ENCODE data around the gene GTF2IRD1. TPM values are rescaled to one million over a fixed set of nuclear protein-coding genes. Genes with fewer than 3 reads are reported as not detected.

GTF2IRD1 gene
- total and polyA plus RNA-seq, 2 of the 4 experiments (the other 2 are of a cell fraction), result 4.1 to 21.9 TPM

DNA sequence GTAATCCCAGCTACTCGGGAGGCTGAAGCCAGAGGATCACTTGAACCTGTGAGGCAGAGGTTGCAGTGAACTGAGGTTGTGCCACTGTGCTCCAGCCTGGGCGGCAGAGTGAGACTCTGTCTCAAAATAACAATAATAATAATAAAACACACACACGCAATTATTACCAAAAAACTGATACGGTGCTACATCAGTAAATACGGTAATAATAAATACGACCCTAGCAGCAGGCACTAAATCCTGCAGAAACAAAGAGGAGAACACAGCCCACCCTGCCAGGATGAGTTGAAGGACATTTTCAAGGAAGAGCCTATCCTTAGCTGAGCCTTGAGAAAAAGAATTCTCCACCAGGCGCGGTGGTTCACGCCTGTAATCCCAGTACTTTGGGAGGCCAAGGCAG, 169.4 kb downstream of the GTF2IRD1 start:
- Histone ChIP-seq H2AK9ac (replicated peaks; ENCODE audit: low read depth, low read length, poor library complexity) (no peak overlapping the region), H3K18ac (ENCODE audit: low read depth, low read length) (no peak overlapping the region), H3K56ac (ENCODE audit: extremely low read depth, insufficient read depth, low read length) (no peak overlapping the region), H2BK5ac (ENCODE audit: low read depth, low read length, poor library complexity, severe bottlenecking) (no peak overlapping the region), H2BK15ac (ENCODE audit: low read depth, low read length) (no peak overlapping the region), H2BK20ac (ENCODE audit: low read depth, low read length) (no peak overlapping the region), H3K79me1 (ENCODE audit: low read depth in 1 of 2, low read length in 2 of 2) (no peaks in the 10 kb centered on the region), H2AFZ (replicated peaks; ENCODE audit: low read length, poor library complexity) (no peak overlapping the region), H3K4me2 (ENCODE audit: low read depth, low read length) (no peak overlapping the region), H3K27ac (ENCODE audit: insufficient read depth, low read length) (no peak overlapping the region), H2BK120ac (ENCODE audit: low read depth, low read length) (no peak overlapping the region), H2AK5ac (ENCODE audit: low read depth, low read length) (no peak overlapping the region), H3K4me3 (ENCODE audit: insufficient read depth, low read depth, low read length) (no peak overlapping the region), H4K5ac (ENCODE audit: low read depth, low read length) (no peak overlapping the region), H3K9me3 (ENCODE audit: control insufficient read depth, insufficient read depth, low read length) (no peaks in the 10 kb centered on the region), H3K36me3 (ENCODE audit: control insufficient read depth, insufficient read depth, low read length) (no peaks in the 10 kb centered on the region), H3K27me3 (ENCODE audit: control insufficient read depth, insufficient read depth, low read length) (no peaks in the 10 kb centered on the region), H3K9me1 (ENCODE audit: insufficient read depth, low read length) (no peaks in the 10 kb centered on the region), H3K9ac (ENCODE audit: low read depth, low read length) (no peak overlapping the region), H3K4me1 (ENCODE audit: control insufficient read depth, insufficient read depth, low read length) (peaks cover 3% of the 10 kb centered on the region), H4K8ac (ENCODE audit: low read depth in 2 of 2, low read length in 2 of 2) (no peak overlapping the region), H4K91ac (ENCODE audit: insufficient read depth, low read depth, low read length) (no peak overlapping the region), H3K14ac (replicated peaks; ENCODE audit: low read depth, low read length) (no peak overlapping the region), H3K23ac (ENCODE audit: low read depth, low read length) (no peak overlapping the region), H4K20me1 (ENCODE audit: insufficient read depth, low read length) (no peaks in the 10 kb centered on the region), H3K4ac (ENCODE audit: low read depth, low read length) (no peak overlapping the region)
- ATAC-seq (ENCODE audit: low read depth) (no peak), DNase-seq (no peak)
- in situ Hi-C loops (cut with MboI; ENCODE audit: low sequenced_read_pairs) (no loop called here), intact Hi-C loops (cut with micrococcal nuclease) (loop anchor here (10.0 kb wide), 1 partner anchor 242 kb away; no protein-coding TSS in a partner anchor), dilution Hi-C loops (cut with HindIII; ENCODE audit: low sequenced_read_pairs, unreplicated experiment) (no loop called here)
- ChIA-PET CTCF (no interaction called here), POLR2A (ENCODE audit: unreplicated experiment) (no interaction called here)
- no TSS peak for BruUV-seq (replicated peaks)
- 88% methylated on average over 3 of the region's 9 CpGs; no CpG with 5 or more reads in 1 of the 2 experiments for WGBS, 2 experiments (ENCODE audit: extremely low coverage in 2 of 2, insufficient read length in 1 of 2)
- no peak for TF ChIP-seq MXI1 (IDR thresholded peaks at IDR 0.05; ENCODE audit: borderline replicate concordance, low read depth, low read length)
- no peak for TF ChIP-seq CEBPB (IDR thresholded peaks at IDR 0.05; ENCODE audit: low read depth, low read length)
- no peak for TF ChIP-seq POLR2A (IDR thresholded peaks at IDR 0.05; ENCODE audit: low read depth, low read length)
- TF ChIP-seq MAZ (IDR thresholded peaks at IDR 0.05; ENCODE audit: borderline replicate concordance, low read depth, low read length), result no peak

Measured in IMR-90 (cell line).